A673 (cell line): Measurements from ENCODE around the gene PLPP2. TPM values are rescaled to one million over a fixed set of nuclear protein-coding genes. Genes with fewer than 3 reads are reported as not detected.
"Not testable (repeated sequence)": the region's sequence is repeated elsewhere in the genome, so short reads cannot be mapped to it uniquely, and the experiment has no call there.

ENCODE experiments used
- BruUV-seq: library from RNA; stranded (reverse); fragments of 400-500 nt; replicated peaks from 2 replicates; lab custom pipeline; 2021; lab: Mats Ljungman, UMichigan
- CTCF ChIA-PET: fragments of 300-600 bp; sonication (Branson Sonifier 250); formaldehyde crosslinking; loops from one replicate; lab custom pipeline; 2022; ENCODE audit warnings: antibody characterized with exemption; lab: Charles Lee
- POLR2A ChIA-PET: fragments of 300-600 bp; sonication (Branson Sonifier 250); formaldehyde crosslinking; loops from one replicate; lab custom pipeline; 2022; ENCODE audit warnings: antibody characterized with exemption; ENCODE audit not compliant: low non-redundant PET; lab: Charles Lee
- DNase-seq: peaks from one replicate; pipeline ENCODE4 v3.0.0-alpha.2; 2015; ENCODE audit warnings: low spot score
- H3K27ac ChIP-seq: fragments of 200-600 bp; sonication (generic); 2 replicates; pipeline ENCODE4 v1.5.1; 2016; ENCODE audit warnings: mixed run types, low read depth, mild to moderate bottlenecking, mixed read lengths, antibody characterized with exemption, low read length; ENCODE audit not compliant: poor library complexity, severe bottlenecking
- H3K27me3 ChIP-seq: fragments of 200-600 bp; sonication (generic); replicated peaks from 2 replicates; pipeline ENCODE4 v1.6.1; 2017; ENCODE audit warnings: mixed run types, low read depth, mild to moderate bottlenecking, mixed read lengths, antibody characterized with exemption, low read length; ENCODE audit not compliant: insufficient read depth, poor library complexity
- H3K36me3 ChIP-seq: fragments of 200-600 bp; sonication (generic); 2 replicates; pipeline ENCODE4 v1.6.1; 2016; ENCODE audit warnings: mixed run types, mild to moderate bottlenecking, mixed read lengths, antibody characterized with exemption, low read length; ENCODE audit not compliant: insufficient read depth, poor library complexity, severe bottlenecking
- H3K4me1 ChIP-seq: fragments of 200-600 bp; sonication (generic); 2 replicates; pipeline ENCODE4 v1.6.1; 2017; ENCODE audit warnings: mixed run types, mild to moderate bottlenecking, mixed read lengths, antibody characterized with exemption, low read length; ENCODE audit not compliant: insufficient read depth, poor library complexity, severe bottlenecking
- H3K4me3 ChIP-seq: fragments of 200-600 bp; sonication (generic); 2 replicates; pipeline ENCODE4 v1.5.1; 2016; ENCODE audit warnings: low read depth, mixed run types, mild to moderate bottlenecking, mixed read lengths, low read length; ENCODE audit not compliant: poor library complexity, severe bottlenecking
- H3K9me3 ChIP-seq: fragments of 200-600 bp; sonication (generic); 2 replicates; pipeline ENCODE4 v1.6.1; 2016; ENCODE audit warnings: mixed run types, low read depth, mild to moderate bottlenecking, mixed read lengths, antibody characterized with exemption, low read length; ENCODE audit not compliant: poor library complexity, severe bottlenecking
- CTCF ChIP-seq: fragments of 300-800, 200-600 bp; sonication (generic); conservative IDR thresholded peaks from 2 replicates; pipeline ENCODE4 v1.5.1; 2017; ENCODE audit warnings: low read depth, mild to moderate bottlenecking, antibody characterized with exemption, low read length, moderate library complexity, mixed read lengths
- EZH2 ChIP-seq: fragments of 200-600 bp; sonication (generic); IDR thresholded peaks from 2 replicates; pipeline ENCODE4 v1.6.1; 2017; ENCODE audit warnings: borderline replicate concordance, low read depth, mild to moderate bottlenecking, mixed read lengths, antibody characterized with exemption, low read length; ENCODE audit not compliant: poor library complexity, severe bottlenecking
- intact Hi-C: fragments of 100-400 bp; cut with micrococcal nuclease; formaldehyde crosslinking; loops from one replicate; pipeline ENCODE4 v1.10.0; 2022; ENCODE audit not compliant: unreplicated experiment
- total RNA-seq: library from RNA; stranded (reverse); gene quantifications from 2 replicates; pipeline ENCODE4 v1.2.3, GENCODE V29; 2021

PLPP2 gene
- total RNA-seq, 1 experiment from 2014 or later: 2.6 TPM

DNA sequence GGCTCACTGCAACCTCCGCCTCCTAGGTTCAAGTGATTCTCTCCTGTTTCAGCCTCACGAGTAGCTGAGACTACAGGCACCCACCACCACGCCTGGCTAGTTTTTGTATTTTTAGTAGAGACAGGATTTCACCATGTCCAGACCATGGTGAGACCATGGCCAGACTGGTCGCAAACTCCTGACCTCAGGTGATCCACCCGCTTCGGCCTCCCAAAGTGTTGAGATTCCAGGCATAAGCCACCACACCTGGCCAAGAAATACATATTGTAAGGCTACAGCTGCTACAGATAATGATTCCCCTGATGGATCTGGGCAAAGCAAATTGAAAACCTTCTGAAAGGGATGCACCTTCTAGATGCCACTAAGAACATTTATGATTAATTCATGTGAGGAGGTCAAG, 17.8 kb downstream of the PLPP2 start:
- Histone ChIP-seq H3K4me3 (no peak overlapping the region), H3K36me3 (no peaks in the 10 kb centered on the region), H3K9me3 (no peaks in the 10 kb centered on the region), H3K27me3 (peaks cover 35% of the 10 kb centered on the region), H3K27ac (no peak overlapping the region), H3K4me1 (no peaks in the 10 kb centered on the region)
- intact Hi-C loops: no loop called here
- CTCF ChIA-PET: no interaction called here
- POLR2A ChIA-PET: no interaction called here
- no peak for DNase-seq
- TF ChIP-seq CTCF: no peak
- TF ChIP-seq EZH2: no peak
- no TSS peak for BruUV-seq

- no TSS peak for BruUV-seq
Measured at GRCh38 chr19:271856-272255, 19.3 kb downstream of the PLPP2 start.

DNA sequence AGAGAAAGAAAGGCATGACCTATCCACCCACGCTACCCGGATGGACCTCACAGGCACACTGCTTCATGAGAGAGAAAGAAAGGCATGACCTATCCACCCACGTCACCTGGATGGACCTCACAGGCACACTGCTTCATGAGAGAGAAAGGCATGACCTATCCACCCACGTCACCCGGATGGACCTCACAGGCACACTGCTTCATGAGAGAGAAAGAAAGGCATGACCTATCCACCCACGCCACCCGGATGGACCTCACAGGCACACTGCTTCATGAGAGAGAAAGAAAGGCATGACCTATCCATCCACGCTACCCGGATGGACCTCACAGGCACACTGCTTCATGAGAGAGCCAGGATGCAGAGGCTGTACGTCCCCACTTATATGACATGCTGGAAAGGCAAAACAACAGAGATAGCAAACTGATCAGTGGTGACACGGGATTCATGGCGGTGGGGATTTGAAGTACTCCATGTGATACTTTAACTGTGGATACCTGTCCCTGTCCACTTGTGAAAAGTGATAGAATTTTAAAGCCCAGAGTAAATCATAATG, 20.4 kb downstream of the PLPP2 start:
- H3K36me3 ChIP-seq, H3K4me3 ChIP-seq, CTCF ChIA-PET, POLR2A ChIA-PET, H3K27ac ChIP-seq, intact Hi-C loops, DNase-seq, H3K4me1 ChIP-seq, H3K9me3 ChIP-seq, BruUV-seq: not testable (repeated sequence)
- H3K27me3 ChIP-seq: peaks cover 20% of the 10 kb centered on the region

More at GRCh38 chr19:271856-272255, 19.3 kb downstream of the PLPP2 start:
- ChIA-PET POLR2A (no interaction called here), CTCF (no interaction called here)
- Histone ChIP-seq H3K9me3 (no peaks in the 10 kb centered on the region), H3K4me3 (no peak overlapping the region), H3K36me3 (no peaks in the 10 kb centered on the region), H3K27me3 (peaks cover 20% of the 10 kb centered on the region), H3K4me1 (no peaks in the 10 kb centered on the region), H3K27ac (no peak overlapping the region)
- TF ChIP-seq EZH2 (no peak), CTCF (no peak)
- intact Hi-C loops: no loop called here
- no peak for DNase-seq

GRCh38 chr19:269241-269640, 22.0 kb downstream of the PLPP2 start:
- Histone ChIP-seq H3K36me3 (no peaks in the 10 kb centered on the region), H3K4me1 (no peaks in the 10 kb centered on the region), H3K9me3 (no peaks in the 10 kb centered on the region), H3K27ac (no peak overlapping the region), H3K27me3 (peaks cover 27% of the 10 kb centered on the region), H3K4me3 (no peak overlapping the region)
- ChIA-PET CTCF (no interaction called here), POLR2A (no interaction called here)
- DNase-seq: no peak
- no TSS peak for BruUV-seq
- no peak for TF ChIP-seq CTCF
- no peak for TF ChIP-seq EZH2
- intact Hi-C loops: no loop called here
